Activated T-cell treated with anti-CD3 and anti-CD28 coated beads, Interleukin-2, amount 50 U/mL, for 72 hours (primary cell): ENCODE results near the gene OXCT1. TPM values are rescaled to one million over a fixed set of nuclear protein-coding genes. Genes with fewer than 3 reads are reported as not detected.

Experiments
- ATAC-seq, 2 donors: fragments of 150-1000 bp; cut with Tn5 transposase; replicated peaks in 1 of 2; 2 replicates each; pipeline ENCODE4 v1.10.0; 2021; ENCODE audit warnings: moderate library complexity in 2 of 2, mild to moderate bottlenecking in 1 of 2
- DNase-seq, 2 donors: peaks; one replicate each; pipeline ENCODE4 v3.0.0; 2021 to 2022; ENCODE audit warnings: mixed read lengths in 1 of 2
- H3K27ac Mint-ChIP-seq: one replicate; pipeline ENCODE4 v1.8.0; 2022; ENCODE audit warnings: mild to moderate bottlenecking, moderate library complexity, mixed read lengths
- H3K27me3 Mint-ChIP-seq: one replicate; pipeline ENCODE4 v1.8.0; 2022; ENCODE audit warnings: low read depth, mixed read lengths
- H3K36me3 Mint-ChIP-seq, 2 donors: one replicate each; pipeline ENCODE4 v1.8.0; 2022; ENCODE audit warnings: mixed read lengths in 2 of 2, mild to moderate bottlenecking in 1 of 2; ENCODE audit not compliant: insufficient read depth in 2 of 2
- H3K4me1 Mint-ChIP-seq: one replicate; pipeline ENCODE4 v1.8.0; 2022; ENCODE audit warnings: low read depth, mixed read lengths
- H3K4me3 Mint-ChIP-seq, 2 donors: one replicate each; pipeline ENCODE4 v1.8.0; 2022; ENCODE audit warnings: mild to moderate bottlenecking in 2 of 2, mixed read lengths in 2 of 2, moderate library complexity in 2 of 2
- H3K9me3 Mint-ChIP-seq, 2 donors: one replicate each; pipeline ENCODE4 v1.8.0; 2022; ENCODE audit warnings: mixed read lengths in 2 of 2
- total RNA-seq, 2 donors: library from RNA; stranded (reverse); gene quantifications; one replicate each; pipeline ENCODE4 v1.2.3, GENCODE V29; 2022

Gene OXCT1
- 10 to 100 TPM; 58.7 to 63.8 TPM for total RNA-seq

- H3K27me3 Mint-ChIP-seq: no peaks in the 10 kb centered on the region
- peak; percentile 93 to 95 for DNase-seq
- peaks cover 55% of the 10 kb centered on the region for H3K4me1 Mint-ChIP-seq
- peak within 1 kb of the TSS; percentile 91 for H3K27ac Mint-ChIP-seq
- H3K9me3 Mint-ChIP-seq: no peaks in the 10 kb centered on the region
- H3K4me3 Mint-ChIP-seq: peak within 1 kb of the TSS; percentile 80 to 93
- peak; percentile 95 for ATAC-seq
- peaks cover 0 to 4% of the 10 kb centered on the region in 2 donors for H3K36me3 Mint-ChIP-seq
Measured at GRCh38 chr5:41869724-41870626, at the start of gene OXCT1. Gene OXCT1, minus strand, starts transcription at chr5:41870425. Its CDS starts 67 bp downstream, at chr5:41870358.

- no peaks in the 10 kb centered on the region for H3K27me3 Mint-ChIP-seq
- no peak for ATAC-seq
- peak overlapping the region; percentile 71 for H3K27ac Mint-ChIP-seq
- H3K4me3 Mint-ChIP-seq: no peak overlapping the region
- no peak for DNase-seq
- H3K9me3 Mint-ChIP-seq: peaks cover 0 to 3% of the 10 kb centered on the region in 2 donors
- H3K4me1 Mint-ChIP-seq: peaks cover 24% of the 10 kb centered on the region
- peaks cover 12 to 40% of the 10 kb centered on the region in 2 donors for H3K36me3 Mint-ChIP-seq
Measured at GRCh38 chr5:41918105-41918504, 47.9 kb upstream of the OXCT1 start.

DNA sequence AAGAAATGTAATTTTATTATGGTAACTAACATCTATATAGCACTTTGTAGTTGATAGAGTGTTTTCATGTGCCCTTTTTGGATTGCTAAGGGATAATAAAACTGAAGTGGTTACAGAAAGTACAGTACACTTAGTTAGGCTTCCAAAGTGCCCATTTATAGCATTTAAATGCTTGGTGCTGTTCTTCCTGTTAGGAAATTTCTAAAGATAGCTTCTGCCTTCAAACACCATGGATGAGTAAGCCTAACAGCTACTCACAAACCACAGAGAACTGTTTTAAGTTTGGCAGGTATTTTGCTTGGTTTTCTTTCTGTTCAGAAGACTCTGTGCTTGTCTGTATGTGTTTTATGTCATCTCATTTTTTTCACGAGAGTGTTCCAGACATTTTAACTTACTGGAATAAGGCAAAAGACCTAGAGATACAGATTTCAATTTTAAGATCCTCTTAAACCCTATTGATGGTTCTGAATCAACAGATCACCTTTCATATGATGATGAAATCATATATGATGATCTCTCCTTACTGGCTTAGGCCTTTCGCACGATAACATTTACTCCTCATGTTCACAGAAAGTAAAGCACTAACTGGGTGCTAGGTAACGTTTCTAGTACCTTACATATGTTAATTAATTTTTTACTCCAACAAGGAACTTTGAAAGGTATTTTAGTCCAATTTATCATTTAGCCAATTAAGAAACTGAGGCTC, 38.3 kb upstream of the OXCT1 start:
- Mint-ChIP-seq H3K4me1 (peaks cover 41% of the 10 kb centered on the region), H3K27me3 (no peaks in the 10 kb centered on the region), H3K4me3 (no peak overlapping the region), H3K36me3 (peaks cover 14 to 31% of the 10 kb centered on the region in 2 donors), H3K9me3 (no peaks in the 10 kb centered on the region), H3K27ac (peak overlapping the region; percentile 85)
- DNase-seq (no peak), ATAC-seq (no peak)

- Mint-ChIP-seq H3K27ac (peak overlapping the region; percentile 5), H3K4me3 (peak overlapping the region in 1 of 2 donors; percentile 8), H3K36me3 (peaks cover 6 to 16% of the 10 kb centered on the region in 2 donors), H3K4me1 (peaks cover 52% of the 10 kb centered on the region), H3K27me3 (no peaks in the 10 kb centered on the region), H3K9me3 (no peaks in the 10 kb centered on the region)
- DNase-seq (no peak), ATAC-seq (no peak)
Measured at GRCh38 chr5:41906151-41906550, 35.9 kb upstream of the OXCT1 start.

DNA sequence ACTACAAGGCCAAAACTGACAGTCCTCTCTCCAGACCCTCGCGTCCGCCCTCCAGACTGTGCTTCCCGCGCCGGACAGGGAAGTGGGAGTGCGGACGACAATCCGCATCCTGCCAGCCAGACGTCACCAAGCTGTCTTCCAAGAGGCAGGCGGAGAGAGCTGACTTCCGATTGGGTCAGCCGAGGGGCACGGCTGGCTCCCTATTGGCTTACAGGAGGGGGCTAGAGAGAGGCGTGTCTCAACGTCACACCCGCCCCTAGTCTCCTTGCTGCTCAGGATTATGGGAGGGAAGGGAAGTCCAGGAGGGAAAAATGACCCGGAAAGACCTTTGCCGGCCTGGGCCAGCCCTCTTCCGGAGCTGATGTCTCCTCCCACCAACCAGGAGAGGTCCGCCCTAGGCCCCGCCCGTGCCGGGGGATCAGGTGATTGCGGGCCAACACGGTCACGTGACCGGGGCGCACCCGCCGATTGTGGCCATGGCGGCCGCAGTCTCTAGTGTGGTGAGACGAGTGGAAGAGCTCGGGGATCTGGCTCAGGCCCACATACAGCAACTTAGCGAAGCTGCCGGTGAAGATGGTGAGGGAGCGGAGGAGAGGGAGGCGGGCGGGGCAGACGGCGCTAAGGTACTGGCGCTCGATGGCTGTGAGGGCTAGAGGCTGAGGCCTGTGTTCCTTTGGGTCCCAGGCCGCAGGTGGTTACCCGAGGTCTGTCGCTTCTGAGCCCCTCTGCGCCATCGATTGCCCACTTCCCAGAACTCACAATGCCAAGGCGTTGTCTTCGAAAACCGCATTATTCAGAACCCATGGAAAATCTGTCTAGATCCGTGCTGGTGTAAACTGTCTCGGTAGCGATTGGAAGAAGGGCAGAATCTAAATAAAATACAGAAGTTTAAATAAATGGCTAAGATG, 33.9 kb upstream of the OXCT1 start, which contains the start of gene RIMOC1:
Gene RIMOC1, plus strand, starts transcription at position 453 of the 908 bp plus-strand sequence. Its CDS starts 24 bp downstream, at position 477.
- Mint-ChIP-seq H3K27ac (peak within 1 kb of the TSS; percentile 99), H3K9me3 (no peaks in the 10 kb centered on the region), H3K36me3 (peaks cover 3 to 5% of the 10 kb centered on the region in 2 donors), H3K27me3 (no peaks in the 10 kb centered on the region), H3K4me1 (peaks cover 48% of the 10 kb centered on the region), H3K4me3 (peak within 1 kb of the TSS; percentile 88 to 89)
- peak; percentile 95 to 97 for ATAC-seq
- DNase-seq: peak; percentile 98 to 99

GRCh38 chr5:41903382-41903891, 33.2 kb upstream of the OXCT1 start:
- ATAC-seq (no peak), DNase-seq (no peak)
- Mint-ChIP-seq H3K27me3 (no peaks in the 10 kb centered on the region), H3K36me3 (peaks cover 3 to 5% of the 10 kb centered on the region in 2 donors), H3K4me1 (peaks cover 42% of the 10 kb centered on the region), H3K27ac (peak overlapping the region; percentile 99), H3K9me3 (no peaks in the 10 kb centered on the region), H3K4me3 (peak overlapping the region; percentile 88 to 89)

DNA sequence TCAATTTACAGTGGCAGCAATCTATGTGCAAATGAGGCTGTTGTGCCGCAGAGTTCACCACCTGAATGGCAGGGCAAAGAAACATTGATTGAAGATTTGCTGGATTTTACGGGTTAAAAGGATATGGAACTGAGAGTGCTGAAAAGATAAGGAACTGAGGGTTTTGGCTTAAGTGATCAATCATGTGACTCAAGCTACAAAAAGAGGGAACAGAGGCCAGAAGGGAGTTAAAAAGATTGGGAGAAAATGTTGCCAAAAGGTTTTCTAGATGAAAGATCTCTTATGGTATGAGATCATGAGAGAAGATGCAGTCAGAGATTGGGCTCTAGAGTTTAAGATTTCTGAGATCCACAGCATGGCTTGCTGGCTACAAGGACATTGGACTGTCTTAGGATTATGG, 26.0 kb upstream of the OXCT1 start:
- Mint-ChIP-seq H3K4me3 (no peak overlapping the region), H3K4me1 (peaks cover 5% of the 10 kb centered on the region), H3K27me3 (peaks cover 30% of the 10 kb centered on the region), H3K36me3 (no peaks in the 10 kb centered on the region), H3K9me3 (no peaks in the 10 kb centered on the region), H3K27ac (no peak overlapping the region)
- DNase-seq (no peak), ATAC-seq (no peak)

- no peaks in the 10 kb centered on the region for H3K9me3 Mint-ChIP-seq
- ATAC-seq: peak in 1 of 2 donors; percentile 17
- no peak for DNase-seq
- peak overlapping the region; percentile 11 for H3K27ac Mint-ChIP-seq
- peaks cover 34% of the 10 kb centered on the region for H3K27me3 Mint-ChIP-seq
- no peaks in the 10 kb centered on the region for H3K36me3 Mint-ChIP-seq
- peak overlapping the region in 1 of 2 donors; percentile 83 for H3K4me3 Mint-ChIP-seq
- H3K4me1 Mint-ChIP-seq: peaks cover 10% of the 10 kb centered on the region
Measured at GRCh38 chr5:41893074-41893851, 23.0 kb upstream of the OXCT1 start.

- Mint-ChIP-seq H3K9me3 (no peaks in the 10 kb centered on the region), H3K27ac (no peak overlapping the region), H3K4me3 (no peak overlapping the region), H3K4me1 (peaks cover 10% of the 10 kb centered on the region), H3K27me3 (peaks cover 46% of the 10 kb centered on the region), H3K36me3 (no peaks in the 10 kb centered on the region)
- DNase-seq (no peak), ATAC-seq (no peak)
Measured at GRCh38 chr5:41892031-41892430, 21.8 kb upstream of the OXCT1 start.

DNA sequence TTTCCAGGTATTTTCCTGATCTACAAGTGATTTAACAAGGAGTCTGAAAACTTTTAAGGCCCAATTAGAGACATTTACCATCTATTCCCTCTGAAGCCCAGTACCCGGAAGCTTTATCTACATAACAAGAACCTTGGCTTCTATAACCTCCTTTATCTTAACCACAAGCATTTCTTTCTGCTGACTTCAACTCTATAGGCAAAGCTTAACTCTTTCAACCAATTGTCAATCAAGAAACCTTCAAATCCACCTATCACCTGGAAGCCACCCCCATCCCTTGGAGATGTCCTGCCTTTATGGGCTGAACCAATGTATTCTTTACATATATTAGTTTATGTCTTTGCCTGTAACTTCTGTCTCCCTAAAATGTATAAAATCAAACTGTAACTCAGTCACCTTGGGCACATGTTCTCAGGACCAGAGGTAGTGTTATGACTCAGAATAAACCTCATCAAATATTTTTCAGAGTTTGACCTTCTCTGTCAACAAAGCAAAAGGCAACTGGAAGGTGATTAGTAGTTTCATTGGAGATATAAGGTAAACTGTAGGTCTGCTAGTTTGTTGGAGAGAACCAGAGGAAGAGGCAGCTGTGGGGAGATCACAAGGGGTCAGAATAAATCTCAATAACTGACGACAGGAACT, 21.0 kb upstream of the OXCT1 start:
- Mint-ChIP-seq H3K27ac (no peak overlapping the region), H3K4me3 (no peak overlapping the region), H3K36me3 (no peaks in the 10 kb centered on the region), H3K4me1 (peaks cover 10% of the 10 kb centered on the region), H3K27me3 (peaks cover 40% of the 10 kb centered on the region), H3K9me3 (no peaks in the 10 kb centered on the region)
- ATAC-seq (peak in 1 of 2 donors; percentile 23), DNase-seq (no peak)

- H3K9me3 Mint-ChIP-seq: no peaks in the 10 kb centered on the region
- no peaks in the 10 kb centered on the region for H3K4me1 Mint-ChIP-seq
- DNase-seq (no peak), ATAC-seq (no peak)
- H3K27me3 Mint-ChIP-seq: peaks cover 16% of the 10 kb centered on the region
- no peak overlapping the region for H3K4me3 Mint-ChIP-seq
- H3K27ac Mint-ChIP-seq: no peak overlapping the region
- H3K36me3 Mint-ChIP-seq: no peaks in the 10 kb centered on the region
Measured at GRCh38 chr5:41885286-41885685, 15.1 kb upstream of the OXCT1 start.
